ENCODE results near the gene IL23R. TPM values are rescaled to one million over a fixed set of nuclear protein-coding genes. Genes with fewer than 3 reads are reported as not detected.
"Not testable (repeated sequence)": the region's sequence is repeated elsewhere in the genome, so short reads cannot be mapped to it uniquely, and the experiment has no call there.

IL23R gene
- total RNA-seq, 1 donor from 2014 or later: 0.18 TPM

DNA sequence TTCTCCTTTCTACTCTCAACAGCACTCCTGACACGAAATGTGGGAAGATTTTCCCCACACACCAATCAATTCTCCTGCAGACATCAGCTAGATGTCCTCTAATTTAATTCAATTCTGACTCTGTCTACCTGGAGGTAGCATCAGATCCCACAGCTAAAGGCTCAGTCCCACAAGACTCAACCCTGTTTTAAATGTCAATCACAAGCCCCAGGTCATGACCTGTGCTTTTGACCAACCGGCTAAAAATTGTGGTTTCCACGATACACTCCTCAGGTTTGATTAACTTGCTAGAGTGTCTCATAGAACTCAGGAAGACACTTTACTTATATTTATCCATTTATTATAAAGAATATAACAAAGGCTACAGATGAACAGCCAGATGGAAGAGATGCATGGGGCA, 27.4 kb downstream of the IL23R start:
- no peak for DNase-seq (ENCODE audit: low spot score)

DNA sequence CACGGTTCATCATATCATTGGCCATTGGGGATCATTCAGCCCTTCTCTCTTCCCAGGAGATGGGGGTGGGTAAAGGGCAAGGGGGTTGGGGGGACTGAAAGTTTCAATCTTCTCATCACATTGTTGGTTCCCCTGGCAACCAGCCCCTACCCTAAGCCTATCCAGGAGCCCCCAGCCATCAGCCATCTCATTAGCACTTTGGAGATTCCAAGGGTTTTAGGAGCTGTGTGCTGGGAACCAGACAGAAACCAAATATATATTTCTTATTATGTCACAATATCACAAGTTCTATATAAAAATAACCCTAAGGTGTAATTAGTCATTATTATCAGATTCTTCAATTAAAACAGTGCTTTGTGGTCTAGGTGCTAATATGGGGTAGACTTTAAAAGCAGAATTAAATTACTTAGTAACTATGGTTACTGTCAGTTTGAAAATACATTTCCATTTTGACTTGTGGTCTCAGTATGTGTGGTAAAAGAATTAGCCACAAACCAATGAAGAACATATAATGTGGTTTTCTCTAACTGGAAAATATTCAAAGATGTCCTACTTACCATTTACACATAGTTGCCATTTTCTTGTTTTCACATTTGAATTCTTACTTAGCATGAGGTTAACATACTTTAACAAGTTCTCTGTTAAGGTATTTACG, 28.1 kb downstream of the IL23R start:
- DNase-seq (ENCODE audit: low spot score): no peak

DNA sequence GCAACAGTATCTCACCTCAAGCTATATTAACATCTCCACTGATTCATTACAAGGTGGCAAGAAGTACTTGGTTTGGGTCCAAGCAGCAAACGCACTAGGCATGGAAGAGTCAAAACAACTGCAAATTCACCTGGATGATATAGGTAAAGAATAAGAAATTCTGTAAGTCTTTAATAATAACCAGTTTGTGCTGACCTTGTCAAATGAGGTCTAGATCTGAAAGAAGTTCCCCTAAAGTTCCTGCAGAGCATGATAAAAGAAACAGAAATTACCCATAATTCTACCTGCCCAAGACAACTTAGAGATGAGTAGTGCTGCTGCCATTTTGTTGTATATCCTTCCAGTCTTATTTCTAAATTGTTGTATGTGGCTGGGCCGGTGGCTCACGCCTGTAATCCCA, 34.5 kb downstream of the IL23R start:
- DNase-seq (ENCODE audit: low spot score): no peak

DNA sequence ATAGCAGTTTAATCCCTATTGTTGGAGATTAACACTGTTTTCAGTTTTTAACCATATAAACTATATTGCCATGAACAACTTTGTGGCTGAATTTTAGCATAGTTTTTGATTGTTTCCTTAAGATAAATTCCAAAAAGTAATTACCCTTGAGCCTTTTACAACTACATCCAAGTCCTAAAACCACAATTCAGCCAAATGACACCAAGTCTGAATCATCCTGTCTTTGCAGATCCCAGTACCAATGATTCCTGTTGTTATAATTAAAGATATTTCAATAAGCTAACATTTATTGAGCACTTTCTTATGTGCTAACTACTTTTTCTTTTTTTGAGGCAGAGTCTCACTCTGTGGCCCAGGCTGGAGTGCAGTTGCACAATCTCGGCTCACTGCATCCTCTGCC, 35.6 kb downstream of the IL23R start:
- DNase-seq (ENCODE audit: low spot score): no peak

DNA sequence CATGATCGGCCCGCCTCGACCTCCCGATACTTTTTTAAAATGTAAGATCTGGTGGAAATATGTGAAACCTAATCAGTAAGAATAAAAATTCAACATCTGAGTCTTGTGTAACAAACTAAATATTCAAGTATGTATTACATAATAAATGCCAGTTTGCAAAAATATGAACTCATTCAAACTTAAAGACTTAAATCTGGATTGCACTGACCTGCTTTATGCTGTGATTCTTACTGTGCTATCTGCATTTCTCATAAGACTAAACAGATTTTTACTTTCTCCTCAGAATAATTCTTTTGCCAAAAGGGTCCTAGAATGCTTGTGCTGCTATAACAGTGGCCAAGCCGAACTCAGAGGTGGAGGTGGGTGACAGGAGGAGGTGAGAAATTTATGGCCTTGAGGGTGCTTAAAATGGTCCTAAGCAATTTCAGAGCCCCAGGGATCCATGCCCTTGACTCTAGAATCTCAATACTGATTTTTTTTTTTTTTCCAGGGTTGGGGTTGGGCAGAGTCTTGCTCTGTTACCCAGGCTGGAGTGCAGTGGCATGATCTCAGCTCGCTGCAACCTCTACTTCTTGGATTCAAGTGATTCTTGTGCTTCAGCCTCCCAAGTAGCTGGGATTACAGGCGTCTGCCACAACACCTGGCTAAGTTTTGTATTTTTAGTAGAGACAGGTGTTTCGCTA, 38.2 kb downstream of the IL23R start:
- no peak for DNase-seq (ENCODE audit: low spot score)

DNA sequence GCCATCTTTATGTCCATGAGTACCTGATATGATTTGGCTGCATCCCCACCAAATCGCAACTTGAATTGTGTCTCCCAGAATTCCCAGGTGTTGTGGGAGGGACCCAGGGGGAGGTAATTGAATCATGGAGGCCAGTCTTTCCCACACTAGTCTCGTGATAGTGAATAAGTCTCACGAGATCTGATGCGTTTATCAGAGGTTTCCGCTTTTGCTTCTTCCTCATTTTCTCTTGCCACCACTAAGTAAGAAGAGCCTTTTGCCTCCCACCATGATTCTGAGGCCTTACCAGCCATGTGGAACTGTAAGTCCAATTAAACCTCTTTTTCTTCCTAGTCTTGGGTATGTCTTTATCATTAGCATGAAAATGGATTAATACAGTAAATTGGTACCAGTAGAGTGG, 41.1 kb downstream of the IL23R start:
- not testable (repeated sequence) for DNase-seq (ENCODE audit: low spot score)

DNA sequence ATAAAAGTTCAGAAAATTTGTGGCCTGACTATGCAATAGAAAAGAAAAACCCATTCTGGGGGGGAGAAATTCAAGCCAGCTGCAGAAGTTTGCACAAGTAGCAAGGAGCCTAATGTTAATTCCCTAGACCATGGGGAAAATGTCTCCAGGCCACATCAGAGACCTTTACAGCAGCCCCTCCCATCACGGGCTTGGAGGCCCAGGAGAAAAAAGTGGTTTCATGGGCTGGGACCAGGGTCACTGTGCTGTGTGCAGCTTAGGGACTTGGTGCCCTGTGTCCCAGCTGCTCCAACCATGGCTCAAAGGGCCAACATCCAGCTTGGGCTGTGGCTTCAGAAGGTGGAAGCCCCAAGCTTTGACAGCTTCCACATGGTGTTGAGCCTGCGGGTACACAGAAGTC, 42.0 kb downstream of the IL23R start:
- DNase-seq (ENCODE audit: low spot score): no peak

DNA sequence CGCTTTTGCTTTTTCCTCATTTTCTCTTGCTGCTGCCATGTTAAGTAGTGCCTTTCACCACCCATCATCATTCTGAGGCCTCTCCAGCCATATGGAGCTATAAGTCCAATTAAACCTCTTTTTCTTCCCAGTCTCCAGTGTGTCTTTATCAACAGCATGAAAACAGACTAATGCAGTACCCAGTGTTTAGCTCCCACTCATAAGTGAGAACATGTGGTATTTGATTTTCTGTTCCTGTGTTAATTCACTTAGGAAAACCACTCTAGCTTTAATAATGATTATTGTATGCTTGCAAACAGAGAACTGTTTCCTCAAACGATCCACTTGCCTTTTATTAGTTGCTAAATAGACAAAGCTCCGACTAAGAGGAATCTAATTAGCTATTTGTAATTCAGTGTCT, 43.3 kb downstream of the IL23R start:
- no peak for DNase-seq (ENCODE audit: low spot score)

DNA sequence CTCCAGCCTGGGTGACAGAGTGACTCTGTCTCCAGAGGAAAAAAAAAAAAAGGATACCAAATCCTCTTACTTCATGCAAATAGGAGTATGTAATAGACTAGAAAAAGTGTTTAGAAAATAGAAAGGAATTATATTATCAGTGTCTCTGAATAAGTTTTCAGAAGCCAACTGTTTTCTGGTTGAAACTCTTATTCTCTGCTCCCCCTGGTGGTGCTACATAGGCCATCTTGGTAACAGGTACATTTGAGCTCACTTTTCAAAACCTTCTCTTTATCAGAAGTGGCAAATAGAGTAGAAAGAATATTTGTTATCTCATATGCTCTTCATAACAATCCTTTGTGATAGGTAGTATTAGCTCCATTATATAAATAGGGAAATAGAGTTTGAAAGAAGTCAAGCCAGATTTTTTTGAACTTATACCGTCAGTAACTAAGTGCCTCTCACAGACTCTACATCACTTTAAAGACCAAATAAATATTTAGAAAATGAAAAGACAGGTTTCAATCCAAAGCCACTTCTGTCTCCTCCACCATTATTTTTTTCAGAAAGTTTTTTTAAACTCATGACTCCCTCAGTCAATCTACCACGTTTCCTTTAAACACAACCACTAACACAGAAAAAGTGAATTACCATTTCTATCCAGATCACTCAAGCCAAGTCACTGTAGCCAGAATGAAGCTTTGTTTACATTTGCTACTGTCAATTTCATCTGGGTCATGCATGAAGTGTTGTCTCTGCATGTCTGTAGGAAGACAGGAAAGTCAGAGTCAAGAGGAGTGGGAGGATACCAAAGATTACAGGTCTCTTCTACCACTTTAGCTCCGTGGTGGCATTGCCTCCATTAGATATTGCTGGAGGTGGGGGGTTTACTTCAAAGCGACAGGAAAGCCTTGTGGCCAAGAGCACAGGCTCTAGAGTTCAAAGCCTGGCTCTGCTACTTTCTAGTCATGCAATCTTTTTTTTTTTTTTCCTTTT, 45.6 kb downstream of the IL23R start:
- DNase-seq (ENCODE audit: low spot score): no peak

DNA sequence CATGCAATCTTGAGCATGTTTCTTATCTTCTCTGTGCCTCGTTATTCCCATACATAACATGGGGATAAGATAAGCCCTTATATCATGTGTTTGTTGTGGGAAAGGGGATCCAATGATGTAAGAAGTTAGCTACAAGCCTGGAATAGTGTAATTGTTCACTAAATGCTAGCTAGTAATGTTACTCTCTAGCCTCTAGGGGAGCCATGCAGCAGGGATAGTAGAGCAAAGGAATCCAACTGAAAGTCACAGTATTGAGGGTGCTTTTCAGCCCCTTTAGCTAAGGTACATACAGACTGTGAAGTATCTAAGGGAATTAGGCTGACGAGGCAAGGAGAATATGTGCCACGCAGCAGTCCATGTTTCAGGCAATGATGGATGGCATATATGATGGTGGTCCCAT, 46.9 kb downstream of the IL23R start:
- no peak for DNase-seq (ENCODE audit: low spot score)

DNA sequence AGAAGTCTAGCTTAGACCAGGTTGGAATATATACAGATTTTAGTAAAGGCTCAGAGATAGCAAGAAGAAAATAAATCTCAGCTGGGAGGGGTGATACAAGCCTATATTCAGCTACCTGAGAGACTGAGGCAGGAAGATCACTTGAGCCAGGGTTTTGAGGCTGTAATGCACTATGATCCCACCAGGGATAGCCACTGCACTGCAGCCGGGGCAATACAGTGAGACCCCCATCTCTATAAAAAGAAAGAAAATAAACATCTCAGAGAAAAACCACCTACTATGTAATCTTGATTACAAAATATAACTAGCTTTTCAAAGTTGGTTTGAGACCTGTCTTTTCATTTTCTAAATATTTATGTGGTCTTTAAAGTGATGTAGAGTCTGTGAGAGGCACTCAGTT, 47.7 kb downstream of the IL23R start:
- no peak for DNase-seq (ENCODE audit: low spot score)

DNA sequence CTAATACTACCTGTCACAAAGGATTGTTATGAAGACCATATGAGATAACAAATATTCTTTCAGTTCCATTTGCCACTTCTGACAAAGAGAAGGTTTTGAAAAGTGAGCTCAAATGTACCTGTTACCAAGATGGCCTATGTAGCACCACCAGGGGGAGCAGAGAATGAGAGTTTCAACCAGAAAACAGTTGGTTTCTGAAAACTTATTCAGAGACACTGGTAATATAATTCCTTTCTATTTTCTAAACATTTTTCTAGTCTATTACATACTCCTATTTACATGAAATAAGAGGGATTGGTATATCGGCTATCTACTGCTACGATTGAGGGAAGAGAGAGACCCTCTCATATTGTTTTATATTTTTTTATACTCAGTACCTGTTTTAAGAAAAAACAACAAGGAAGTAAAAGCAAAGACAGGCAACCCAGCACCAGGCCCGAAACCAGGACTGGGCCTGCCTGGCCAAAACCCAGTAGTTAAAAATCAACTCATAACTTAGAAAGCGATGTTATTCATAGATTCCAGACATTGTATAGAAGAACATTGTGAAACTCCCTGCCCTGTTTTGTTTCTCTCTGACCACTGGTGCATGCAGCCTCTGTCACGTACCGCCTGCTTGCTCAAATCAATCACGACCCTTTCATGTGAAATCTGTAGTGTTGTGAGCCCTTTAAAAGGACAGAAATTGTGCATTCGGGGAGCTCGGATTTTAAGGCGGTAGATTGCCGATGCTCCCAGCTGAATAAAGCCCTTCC, 48.3 kb downstream of the IL23R start:
- no peak for DNase-seq (ENCODE audit: low spot score)

DNA sequence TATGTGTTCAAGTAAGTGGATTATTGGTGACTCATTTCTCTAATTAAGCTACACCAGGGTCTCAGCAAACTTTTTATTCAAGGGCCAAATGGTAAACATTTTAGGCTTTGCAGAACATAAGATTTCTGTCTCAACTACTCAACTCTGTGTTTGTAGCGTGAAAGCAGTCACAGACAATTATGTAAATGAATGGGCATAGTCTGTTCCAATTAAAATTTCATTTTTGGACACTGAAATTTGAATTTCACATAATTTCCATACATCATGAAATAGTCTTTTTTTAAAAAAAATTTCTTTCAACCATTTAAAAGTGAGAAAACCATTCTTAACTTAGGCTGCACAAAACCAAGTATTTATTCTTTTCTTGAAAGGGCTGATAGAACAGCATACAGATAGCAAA, 50.1 kb downstream of the IL23R start:
- no peak for DNase-seq (ENCODE audit: low spot score)

DNA sequence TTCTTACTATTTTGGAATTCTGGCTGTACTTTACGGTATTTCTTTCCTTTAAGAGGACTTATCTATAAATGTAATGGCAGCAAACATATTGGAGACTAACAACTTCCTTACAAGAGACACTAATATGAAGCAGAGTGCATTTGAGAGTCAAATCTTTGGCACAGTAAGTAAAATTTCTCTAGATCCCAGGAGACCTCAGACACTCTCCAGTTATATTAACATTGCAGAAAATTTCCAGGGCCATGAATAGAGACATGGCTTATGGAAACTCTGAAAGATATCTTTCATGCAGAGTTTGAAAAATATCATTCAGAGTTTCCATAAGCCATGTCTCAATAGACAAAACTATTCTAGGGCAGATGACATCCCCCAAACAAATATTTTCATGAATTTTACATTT, 51.2 kb downstream of the IL23R start:
- DNase-seq (ENCODE audit: low spot score): no peak

DNA sequence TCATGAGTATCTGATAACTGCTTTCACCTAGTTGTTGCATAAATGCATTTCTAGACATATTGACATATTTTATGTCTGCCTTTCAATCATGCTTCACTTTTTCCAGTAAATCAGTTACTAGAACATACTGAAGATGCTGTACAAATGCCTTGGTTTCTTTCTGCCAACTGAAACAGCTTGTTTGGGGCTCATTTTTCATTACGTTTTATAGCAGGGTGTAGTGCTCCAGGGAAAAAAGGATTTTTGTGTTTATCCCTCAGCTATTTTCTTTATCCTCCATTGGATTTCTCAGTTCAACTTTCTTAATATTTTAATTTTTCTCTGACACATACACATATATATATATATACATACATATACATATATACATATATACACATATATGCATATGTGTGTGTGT, 51.7 kb downstream of the IL23R start:
- DNase-seq (ENCODE audit: low spot score): no peak

DNA sequence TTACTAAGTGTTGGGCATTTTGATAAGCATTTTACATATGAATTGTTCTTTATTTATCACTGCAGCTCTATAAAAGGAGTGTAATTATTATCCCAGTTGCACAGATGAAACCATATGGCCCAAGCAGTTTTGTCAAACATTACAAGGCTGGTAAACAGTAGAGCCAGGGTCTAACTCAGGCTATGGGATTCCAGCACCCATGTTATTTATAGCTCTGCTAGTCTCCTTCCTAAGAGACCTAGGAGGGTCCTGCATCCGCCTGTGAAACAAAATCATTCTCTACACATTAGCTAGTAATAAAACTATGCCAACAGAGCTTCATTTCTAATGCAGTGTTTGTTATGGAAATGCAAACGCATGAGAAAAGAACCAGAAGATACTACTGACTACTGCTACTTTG, 58.6 kb downstream of the IL23R start:
- DNase-seq (ENCODE audit: low spot score): no peak

DNA sequence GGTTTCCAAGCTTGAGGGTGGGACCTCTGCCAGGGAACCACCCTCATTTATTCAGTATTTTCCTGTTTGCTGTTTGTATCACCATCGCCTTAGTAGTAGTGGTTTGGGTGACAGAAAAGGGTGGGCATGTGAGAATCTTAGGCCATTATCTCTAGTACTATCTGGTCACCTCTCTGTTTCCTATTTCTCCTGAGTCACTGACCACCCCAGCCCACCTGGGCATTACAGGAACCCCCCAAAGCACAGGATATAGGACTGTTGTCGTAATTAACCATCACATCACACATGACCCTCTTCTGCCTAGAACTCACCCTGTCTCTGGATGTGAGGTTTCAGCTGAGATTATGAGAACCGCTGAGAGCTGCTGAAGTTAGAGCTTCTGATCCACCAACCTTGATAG, 60.4 kb downstream of the IL23R start:
- no peak for DNase-seq (ENCODE audit: low spot score)

DNA sequence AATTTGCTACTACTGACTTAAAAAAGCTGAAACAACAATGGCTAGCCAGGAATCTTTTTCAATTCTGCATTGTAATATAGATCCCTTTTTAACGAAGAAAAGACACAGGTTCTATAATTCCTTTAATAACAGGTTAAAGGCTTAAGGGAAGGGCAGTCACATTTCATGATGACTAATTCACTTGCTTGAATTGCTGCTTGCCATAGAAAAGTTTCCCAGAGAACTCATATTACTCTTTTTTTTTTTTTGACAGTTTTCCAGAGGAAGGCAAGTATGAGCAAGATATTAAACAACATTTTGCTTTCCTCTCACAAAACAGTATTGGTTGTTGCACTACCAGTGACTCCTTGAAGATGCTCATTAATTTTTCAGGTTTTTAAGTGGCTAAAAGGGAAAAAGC, 60.9 kb downstream of the IL23R start:
- DNase-seq (ENCODE audit: low spot score): no peak

DNA sequence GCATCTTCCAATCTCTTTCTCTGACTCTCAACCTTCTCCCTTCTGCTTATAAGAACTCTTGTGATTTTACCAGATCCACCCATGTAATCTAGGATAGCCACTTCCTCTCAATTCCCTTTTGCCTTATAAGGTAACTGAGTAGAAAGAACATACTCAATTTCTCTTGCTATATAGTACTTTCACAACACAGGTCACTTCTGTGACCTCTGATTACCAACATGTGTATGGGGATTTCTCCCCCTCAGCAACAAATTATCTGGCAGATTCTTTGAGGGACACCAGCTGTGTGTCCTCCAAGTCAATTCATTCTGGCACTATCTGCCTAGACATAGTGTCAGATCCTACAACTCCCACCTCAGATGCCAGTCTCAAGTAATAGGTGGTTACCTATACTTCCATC, 62.5 kb downstream of the IL23R start:
- no peak for DNase-seq (ENCODE audit: low spot score)

DNA sequence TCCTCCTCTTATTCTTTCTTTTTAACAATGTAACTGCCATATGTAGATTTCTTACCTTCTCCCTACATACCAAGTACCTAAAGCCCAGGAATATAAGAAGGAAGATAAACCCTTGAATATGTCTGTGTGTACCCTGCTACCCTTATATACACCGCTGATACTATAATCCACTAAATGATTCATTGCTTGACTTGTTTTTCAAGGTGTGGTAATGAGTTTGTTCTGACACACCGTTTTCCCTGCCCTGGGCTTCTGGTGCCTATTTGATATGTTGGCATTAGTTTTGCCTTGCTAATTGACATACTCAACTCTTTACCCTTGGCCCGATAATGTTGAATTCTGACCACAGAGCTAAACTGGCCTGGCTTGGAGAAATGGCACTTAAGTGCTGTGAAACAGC, 64.3 kb downstream of the IL23R start:
- no peak for DNase-seq (ENCODE audit: low spot score)

DNA sequence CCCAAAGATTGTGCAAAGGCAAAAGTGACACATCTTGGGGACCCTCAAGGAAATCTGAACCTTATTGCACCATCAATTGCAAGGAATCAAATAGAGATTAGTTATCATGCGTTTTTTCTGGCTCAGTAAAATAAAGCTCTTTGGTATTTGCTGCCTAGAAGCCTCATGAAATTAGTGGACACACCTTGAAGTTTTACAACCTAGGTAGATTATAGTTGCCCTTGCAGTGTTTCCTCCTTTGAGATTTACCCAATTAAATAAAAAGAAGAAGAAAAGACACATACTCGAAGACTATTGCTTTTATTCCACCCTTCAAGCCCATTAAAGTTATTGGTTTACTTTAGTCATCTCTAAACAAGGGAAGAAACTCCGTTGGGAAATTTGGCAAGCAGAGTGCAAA, 70.0 kb downstream of the IL23R start:
- DNase-seq (ENCODE audit: low spot score): no peak

DNA sequence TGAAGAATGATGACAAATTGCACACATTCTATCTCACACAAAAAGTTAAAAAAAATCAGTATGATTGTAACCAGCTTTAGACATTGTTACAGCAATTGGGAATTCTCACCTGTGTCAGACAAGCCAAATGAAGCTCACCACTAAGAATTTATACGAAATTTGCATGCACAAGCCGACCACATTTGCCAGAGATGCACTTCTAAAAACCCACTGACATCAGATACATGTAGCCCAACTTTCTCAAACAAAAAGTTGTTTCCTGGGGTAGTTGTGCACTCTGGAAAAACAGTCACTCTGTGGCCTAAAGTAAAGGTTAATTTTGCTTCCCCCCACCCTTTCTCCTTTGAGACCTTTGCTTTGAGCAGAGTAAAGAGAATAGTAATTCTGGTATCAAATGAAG, 73.5 kb downstream of the IL23R start:
- no peak for DNase-seq (ENCODE audit: low spot score)
